ENCODE measurements around the gene GNAS.
"Not testable (repeated sequence)": the region's sequence is repeated elsewhere in the genome, so short reads cannot be mapped to it uniquely, and the experiment has no call there.

GNAS gene

DNA sequence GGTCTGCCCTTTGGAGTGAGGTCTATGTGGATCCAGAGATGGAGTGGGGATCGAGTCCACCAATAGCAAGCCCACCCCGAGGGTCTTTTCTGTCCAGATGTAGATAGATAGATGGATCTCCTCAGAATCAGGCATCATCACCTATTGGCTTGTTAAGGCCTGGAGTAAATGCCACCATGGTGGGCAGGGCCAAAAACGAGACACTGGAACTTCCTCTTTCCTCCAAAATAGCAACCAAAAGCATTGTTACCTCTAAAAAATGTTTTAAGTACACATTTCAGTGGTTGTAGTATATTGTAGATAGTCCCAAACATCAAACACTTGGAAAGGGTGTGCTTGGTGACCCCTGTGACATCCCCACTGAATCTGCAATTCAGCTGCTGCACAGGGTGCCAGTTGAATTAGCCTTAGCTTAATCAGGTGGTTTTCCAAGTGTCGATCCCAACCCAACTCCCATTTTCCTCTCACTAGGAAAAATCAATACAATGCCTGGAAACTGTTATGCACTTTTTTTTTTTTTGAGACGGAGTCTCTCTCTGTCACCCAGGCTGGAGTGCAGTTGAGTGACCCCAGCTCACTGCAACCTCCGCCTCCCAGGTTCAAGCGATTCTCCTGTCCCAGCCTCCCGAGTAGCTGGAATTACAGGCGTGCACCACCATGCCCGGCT is 93.6 kb downstream of the GNAS start:
- CTCF ChIA-PET, result no interaction called here
- no peak for DNase-seq (ENCODE audit: extremely low spot score)
- POLR2A ChIA-PET, result no interaction called here
- TF ChIP-seq NFRKB (IDR thresholded peaks at IDR 0.05) (no peak), SP1 (IDR thresholded peaks at IDR 0.05) (no peak), LEF1 (IDR thresholded peaks at IDR 0.05; ENCODE audit: borderline replicate concordance) (no peak), ARNT (IDR thresholded peaks at IDR 0.05) (no peak), TARDBP (IDR thresholded peaks at IDR 0.05) (no peak), BHLHE40 (IDR thresholded peaks at IDR 0.05; ENCODE audit: borderline replicate concordance) (no peak), SUZ12 (IDR thresholded peaks at IDR 0.05) (no peak), FOXM1 (IDR thresholded peaks at IDR 0.05; ENCODE audit: borderline replicate concordance) (no peak), FOXK2 (IDR thresholded peaks at IDR 0.05) (no peak), L3MBTL2 (conservative IDR thresholded peaks at IDR 0.05) (no peak), HDGF (IDR thresholded peaks at IDR 0.05; ENCODE audit: borderline replicate concordance) (no peak), FOXA1 (IDR thresholded peaks at IDR 0.05) (no peak), ELF4 (IDR thresholded peaks at IDR 0.05) (no peak), ZNF384 (IDR thresholded peaks at IDR 0.05) (no peak), CTBP1 (IDR thresholded peaks at IDR 0.05; ENCODE audit: borderline replicate concordance) (no peak)
- TF ChIP-seq, protein P1, sequence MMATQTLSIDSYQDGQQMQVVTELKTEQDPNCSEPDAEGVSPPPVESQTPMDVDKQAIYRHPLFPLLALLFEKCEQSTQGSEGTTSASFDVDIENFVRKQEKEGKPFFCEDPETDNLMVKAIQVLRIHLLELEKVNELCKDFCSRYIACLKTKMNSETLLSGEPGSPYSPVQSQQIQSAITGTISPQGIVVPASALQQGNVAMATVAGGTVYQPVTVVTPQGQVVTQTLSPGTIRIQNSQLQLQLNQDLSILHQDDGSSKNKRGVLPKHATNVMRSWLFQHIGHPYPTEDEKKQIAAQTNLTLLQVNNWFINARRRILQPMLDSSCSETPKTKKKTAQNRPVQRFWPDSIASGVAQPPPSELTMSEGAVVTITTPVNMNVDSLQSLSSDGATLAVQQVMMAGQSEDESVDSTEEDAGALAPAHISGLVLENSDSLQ (IDR thresholded peaks at IDR 0.05), result no peak

DNA sequence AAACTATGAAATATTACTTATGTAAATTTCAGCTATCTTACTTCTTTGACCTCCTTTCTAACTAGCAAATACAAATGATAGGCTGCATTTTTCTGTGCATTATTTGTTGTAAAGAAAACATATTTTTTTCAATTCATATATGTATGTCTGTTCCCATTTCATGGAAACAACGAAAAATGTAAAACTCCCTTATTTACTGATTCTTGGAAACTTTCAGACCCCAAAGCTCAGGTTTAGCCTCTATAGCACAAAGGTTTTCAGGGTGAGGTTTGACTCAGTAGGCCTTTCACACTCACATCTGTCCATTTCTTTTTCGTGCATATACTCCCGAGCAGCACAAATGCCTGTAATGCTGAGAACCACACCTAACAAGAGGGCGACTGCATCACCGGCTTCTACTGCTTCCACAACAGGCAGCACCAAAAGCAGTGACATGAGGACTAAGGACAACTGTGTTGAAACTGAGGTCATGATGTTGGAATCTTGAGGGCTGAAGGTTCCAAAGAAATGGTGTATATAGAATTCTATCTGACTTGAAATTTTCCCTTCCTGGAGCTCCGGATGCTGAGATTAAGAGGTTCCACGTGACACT is 95.4 kb downstream of the GNAS start:
- CTCF ChIA-PET; POLR2A ChIA-PET; DNase-seq (ENCODE audit: extremely low spot score): not testable (repeated sequence)

DNA sequence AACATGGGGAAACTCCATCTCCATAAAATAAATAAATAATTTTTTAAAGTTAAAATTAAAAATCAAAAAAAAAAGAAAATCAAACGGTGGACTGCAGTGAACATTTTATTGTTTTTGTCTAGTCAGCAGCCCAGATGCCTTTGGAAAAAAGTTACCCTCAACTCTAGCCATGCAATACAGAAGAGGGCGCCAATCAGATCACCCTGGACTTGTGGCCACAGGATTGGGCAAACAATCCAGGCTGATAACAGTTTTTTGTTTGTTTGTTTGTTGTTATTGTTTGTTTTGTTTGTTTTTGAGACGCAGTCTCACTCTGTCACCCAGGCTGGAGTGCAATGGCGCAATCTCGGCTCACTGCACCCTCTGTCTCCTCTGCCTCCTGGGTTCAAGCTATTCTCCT is 98.1 kb downstream of the GNAS start:
- DNase-seq (ENCODE audit: extremely low spot score), result no peak
- TF ChIP-seq LEF1 (IDR thresholded peaks at IDR 0.05; ENCODE audit: borderline replicate concordance) (no peak), FOXM1 (IDR thresholded peaks at IDR 0.05; ENCODE audit: borderline replicate concordance) (no peak), BHLHE40 (IDR thresholded peaks at IDR 0.05; ENCODE audit: borderline replicate concordance) (no peak), CTBP1 (IDR thresholded peaks at IDR 0.05; ENCODE audit: borderline replicate concordance) (no peak), SP1 (IDR thresholded peaks at IDR 0.05) (no peak), FOXK2 (IDR thresholded peaks at IDR 0.05) (no peak), TARDBP (IDR thresholded peaks at IDR 0.05) (no peak), NFRKB (IDR thresholded peaks at IDR 0.05) (no peak), ARNT (IDR thresholded peaks at IDR 0.05) (no peak), HDGF (IDR thresholded peaks at IDR 0.05; ENCODE audit: borderline replicate concordance) (no peak), SUZ12 (IDR thresholded peaks at IDR 0.05) (no peak), L3MBTL2 (conservative IDR thresholded peaks at IDR 0.05) (no peak), FOXA1 (IDR thresholded peaks at IDR 0.05) (no peak), ZNF384 (IDR thresholded peaks at IDR 0.05) (no peak), ELF4 (IDR thresholded peaks at IDR 0.05) (no peak)
- TF ChIP-seq, protein P1 (IDR thresholded peaks at IDR 0.05), result no peak
- POLR2A ChIA-PET, result no interaction called here
- CTCF ChIA-PET, result interaction anchor here (0.7 kb wide), 1 partner anchor 1428 kb away, joined by 3 read pairs; no protein-coding TSS in a partner anchor

DNA sequence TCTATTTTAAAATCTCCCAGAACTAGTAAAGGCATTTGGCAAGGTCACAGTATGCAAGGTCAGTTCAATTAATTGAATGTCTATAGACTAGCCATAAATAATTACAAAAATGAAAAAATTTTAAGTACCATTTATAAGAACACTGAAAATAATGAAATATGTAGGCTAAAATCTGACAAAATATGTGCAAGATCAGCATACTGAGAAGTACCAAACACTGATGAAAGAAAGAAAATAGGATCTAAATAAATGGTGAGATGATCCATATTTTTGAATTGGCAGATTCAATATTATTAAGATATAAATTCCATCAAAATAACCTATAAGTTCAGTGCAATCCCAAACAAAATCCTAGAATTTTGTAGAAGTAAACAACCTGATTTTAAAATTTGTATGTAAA is 100.5 kb downstream of the GNAS start:
- CTCF ChIA-PET, result no interaction called here
- POLR2A ChIA-PET, result no interaction called here
- DNase-seq (ENCODE audit: extremely low spot score), result no peak
- no peak for TF ChIP-seq FOXK2 (IDR thresholded peaks at IDR 0.05)
- TF ChIP-seq L3MBTL2 (conservative IDR thresholded peaks at IDR 0.05), result no peak
- TF ChIP-seq LEF1 (IDR thresholded peaks at IDR 0.05; ENCODE audit: borderline replicate concordance), result no peak
- no peak for TF ChIP-seq HDGF (IDR thresholded peaks at IDR 0.05; ENCODE audit: borderline replicate concordance)
- TF ChIP-seq, protein P1 (IDR thresholded peaks at IDR 0.05), result no peak
- TF ChIP-seq CTBP1 (IDR thresholded peaks at IDR 0.05; ENCODE audit: borderline replicate concordance), result no peak
- TF ChIP-seq BHLHE40 (IDR thresholded peaks at IDR 0.05; ENCODE audit: borderline replicate concordance), result no peak
- no peak for TF ChIP-seq FOXA1 (IDR thresholded peaks at IDR 0.05)
- TF ChIP-seq NFRKB (IDR thresholded peaks at IDR 0.05), result no peak
- no peak for TF ChIP-seq SP1 (IDR thresholded peaks at IDR 0.05)
- TF ChIP-seq ZNF384 (IDR thresholded peaks at IDR 0.05), result no peak
- no peak for TF ChIP-seq FOXM1 (IDR thresholded peaks at IDR 0.05; ENCODE audit: borderline replicate concordance)
- TF ChIP-seq ARNT (IDR thresholded peaks at IDR 0.05), result no peak
- TF ChIP-seq SUZ12 (IDR thresholded peaks at IDR 0.05), result no peak
- no peak for TF ChIP-seq ELF4 (IDR thresholded peaks at IDR 0.05)
- TF ChIP-seq TARDBP (IDR thresholded peaks at IDR 0.05), result no peak

DNA sequence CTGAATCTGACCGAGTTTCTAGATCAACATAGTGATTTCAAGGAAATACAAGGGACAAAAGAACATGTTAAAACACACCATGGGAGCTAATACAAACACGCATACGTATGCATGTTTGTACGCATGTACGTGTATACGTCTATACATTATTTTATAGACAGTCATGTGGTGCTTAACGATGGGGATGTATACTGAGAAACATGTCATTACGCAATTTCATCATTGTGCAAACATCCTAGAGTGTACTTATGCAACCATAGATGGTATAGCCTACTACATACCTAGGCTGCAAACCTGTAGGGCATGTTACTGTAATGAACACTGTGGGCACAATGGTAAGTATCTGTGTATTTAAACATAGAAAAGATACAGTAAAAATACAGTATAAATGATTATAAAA is 103.6 kb downstream of the GNAS start:
- ChIA-PET POLR2A (no interaction called here), CTCF (interaction anchor here (0.5 kb wide), 1 partner anchor 126 kb away, joined by 3 read pairs; no protein-coding TSS in a partner anchor)
- TF ChIP-seq, protein P1 (IDR thresholded peaks at IDR 0.05), result no peak
- TF ChIP-seq CTBP1 (IDR thresholded peaks at IDR 0.05; ENCODE audit: borderline replicate concordance), result no peak
- no peak for TF ChIP-seq L3MBTL2 (conservative IDR thresholded peaks at IDR 0.05)
- TF ChIP-seq LEF1 (IDR thresholded peaks at IDR 0.05; ENCODE audit: borderline replicate concordance), result no peak
- TF ChIP-seq FOXM1 (IDR thresholded peaks at IDR 0.05; ENCODE audit: borderline replicate concordance), result no peak
- no peak for TF ChIP-seq SUZ12 (IDR thresholded peaks at IDR 0.05)
- no peak for TF ChIP-seq ZNF384 (IDR thresholded peaks at IDR 0.05)
- TF ChIP-seq TARDBP (IDR thresholded peaks at IDR 0.05), result no peak
- no peak for TF ChIP-seq HDGF (IDR thresholded peaks at IDR 0.05; ENCODE audit: borderline replicate concordance)
- no peak for TF ChIP-seq ARNT (IDR thresholded peaks at IDR 0.05)
- TF ChIP-seq BHLHE40 (IDR thresholded peaks at IDR 0.05; ENCODE audit: borderline replicate concordance), result no peak
- TF ChIP-seq SP1 (IDR thresholded peaks at IDR 0.05), result no peak
- no peak for TF ChIP-seq NFRKB (IDR thresholded peaks at IDR 0.05)
- no peak for TF ChIP-seq FOXK2 (IDR thresholded peaks at IDR 0.05)
- TF ChIP-seq ELF4 (IDR thresholded peaks at IDR 0.05), result no peak
- TF ChIP-seq FOXA1 (IDR thresholded peaks at IDR 0.05), result no peak
- no peak for DNase-seq (ENCODE audit: extremely low spot score)
